ENCODE results near the gene ZBTB46. TPM values are rescaled to one million over a fixed set of nuclear protein-coding genes. Genes with fewer than 3 reads are reported as not detected.

The ZBTB46 gene
- total RNA-seq, 6 experiments from 2014 or later: 0.38 to 1.1 (median 0.64) TPM

GRCh38 chr20:63860325-63861051 is 29.4 kb upstream of the ZBTB46 start:
- Mint-ChIP-seq H3K4me1 (ENCODE audit: low read depth) (peaks cover 26% of the 10 kb centered on the region), H3K27ac (no peak overlapping the region), H3K27me3 (ENCODE audit: insufficient read depth) (peaks cover 8% of the 10 kb centered on the region; the same call in 1 of the 2 replicates), H3K4me3 (no peak overlapping the region), H3K36me3 (ENCODE audit: low read depth) (peaks cover 13% of the 10 kb centered on the region), H3K9me3 (no peaks in the 10 kb centered on the region)
- no peak for DNase-seq
- TF ChIP-seq CTCF (IDR thresholded peaks at IDR 0.05): no peak

- no peak overlapping the region for H3K27ac Mint-ChIP-seq
- no peak for TF ChIP-seq CTCF (IDR thresholded peaks at IDR 0.05)
- H3K4me3 Mint-ChIP-seq: no peak overlapping the region
- peaks cover 13% of the 10 kb centered on the region for H3K36me3 Mint-ChIP-seq (ENCODE audit: low read depth)
- no peaks in the 10 kb centered on the region for H3K9me3 Mint-ChIP-seq
- DNase-seq: no peak
- peaks cover 8% of the 10 kb centered on the region; the same call in 1 of the 2 replicates for H3K27me3 Mint-ChIP-seq (ENCODE audit: insufficient read depth)
- peaks cover 26% of the 10 kb centered on the region for H3K4me1 Mint-ChIP-seq (ENCODE audit: low read depth)
Observed at GRCh38 chr20:63859166-63859699, 28.2 kb upstream of the ZBTB46 start.

- Mint-ChIP-seq H3K9me3 (no peaks in the 10 kb centered on the region), H3K4me3 (no peak overlapping the region), H3K36me3 (ENCODE audit: low read depth) (peaks cover 7% of the 10 kb centered on the region), H3K4me1 (ENCODE audit: low read depth) (peaks cover 19% of the 10 kb centered on the region), H3K27me3 (ENCODE audit: insufficient read depth) (peaks cover 8% of the 10 kb centered on the region; the same call in 1 of the 2 replicates), H3K27ac (no peak overlapping the region)
- TF ChIP-seq CTCF (IDR thresholded peaks at IDR 0.05): peak; percentile 47; the same call in 1 of the 2 replicates
- DNase-seq: peak; percentile 25
Observed at GRCh38 chr20:63858393-63859165, 27.5 kb upstream of the ZBTB46 start.

- TF ChIP-seq CTCF (IDR thresholded peaks at IDR 0.05): no peak
- H3K27me3 Mint-ChIP-seq (ENCODE audit: insufficient read depth): peaks cover 8% of the 10 kb centered on the region; the same call in 1 of the 2 replicates
- no peak overlapping the region for H3K27ac Mint-ChIP-seq
- peaks cover 5% of the 10 kb centered on the region; the same call in 1 of the 2 replicates for H3K36me3 Mint-ChIP-seq (ENCODE audit: low read depth)
- peaks cover 12% of the 10 kb centered on the region for H3K4me1 Mint-ChIP-seq (ENCODE audit: low read depth)
- H3K4me3 Mint-ChIP-seq: no peak overlapping the region
- no peaks in the 10 kb centered on the region for H3K9me3 Mint-ChIP-seq
- DNase-seq: no peak
Observed at GRCh38 chr20:63857764-63858392, 26.8 kb upstream of the ZBTB46 start.

- Mint-ChIP-seq H3K4me3 (no peak overlapping the region), H3K27ac (no peak overlapping the region), H3K4me1 (ENCODE audit: low read depth) (peaks cover 12% of the 10 kb centered on the region), H3K36me3 (ENCODE audit: low read depth) (peaks cover 5% of the 10 kb centered on the region; the same call in 1 of the 2 replicates), H3K27me3 (ENCODE audit: insufficient read depth) (peaks cover 12% of the 10 kb centered on the region; the same call in 1 of the 2 replicates), H3K9me3 (no peaks in the 10 kb centered on the region)
- TF ChIP-seq CTCF (IDR thresholded peaks at IDR 0.05): no peak
- DNase-seq: no peak
Observed at GRCh38 chr20:63856098-63856511, 25.0 kb upstream of the ZBTB46 start.
